ENCODE results near the gene GTPBP3. TPM values are rescaled to one million over a fixed set of nuclear protein-coding genes. Genes with fewer than 3 reads are reported as not detected.

The GTPBP3 gene
- total and polyA plus RNA-seq, 5 donors from 2014 or later, result 5.2 to 26.1 (median 8.9) TPM

DNA sequence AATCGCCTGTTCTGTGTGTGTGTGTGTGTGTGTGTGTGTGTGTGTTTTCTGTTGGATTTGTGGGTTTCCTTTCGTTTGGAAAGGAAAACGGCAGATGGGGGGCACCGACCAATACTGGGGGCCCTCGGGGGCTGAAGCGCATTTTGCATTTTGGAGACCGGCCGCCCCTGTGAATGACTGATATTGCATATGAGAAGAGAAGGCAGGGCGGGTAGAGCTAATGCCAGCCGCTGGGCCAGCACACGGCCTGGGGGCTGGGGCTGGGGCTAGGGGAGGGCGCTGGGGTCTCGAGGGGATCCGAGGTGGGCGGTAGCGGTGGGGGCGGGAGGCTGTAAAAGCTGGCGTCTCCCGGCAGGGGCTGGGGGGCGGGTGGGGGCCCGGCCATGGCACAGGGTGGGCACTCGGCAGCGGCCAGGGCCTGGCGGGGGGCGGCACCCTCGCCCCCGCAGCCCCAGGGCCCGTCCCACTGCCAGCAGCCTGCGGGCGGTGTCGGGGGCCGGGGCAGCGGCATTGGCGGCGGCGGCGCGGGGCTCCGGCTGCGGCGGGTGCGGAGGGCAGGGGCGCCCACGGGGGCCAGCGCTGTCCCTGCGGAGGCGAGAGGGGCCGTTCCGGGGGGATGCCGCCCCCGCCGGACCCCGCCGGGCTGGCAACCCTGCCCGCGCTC lies 13.9 kb upstream of the GTPBP3 start:
- DNase-seq (no peak), ATAC-seq (ENCODE audit: low read depth in 2 of 2) (no peak)
- Histone ChIP-seq H3K36me3 (ENCODE audit: control insufficient read depth, insufficient read depth, low read length) (peaks cover 19% of the 10 kb centered on the region), H3K4me1 (ENCODE audit: control insufficient read depth, insufficient read depth, low read length, poor library complexity, severe bottlenecking) (peaks cover 13% of the 10 kb centered on the region), H3K27me3 (ENCODE audit: control insufficient read depth, insufficient read depth, low read length) (no peaks in the 10 kb centered on the region), H3K4me3 (ENCODE audit: low read depth, low read length) (no peak overlapping the region), H3K9me3 (ENCODE audit: control insufficient read depth in 2 of 2, low read length in 2 of 2) (no peaks in the 10 kb centered on the region), H3K27ac (ENCODE audit: insufficient read depth, low read length, poor library complexity, severe bottlenecking) (no peak overlapping the region)
- Mint-ChIP-seq H3K27ac (no peak overlapping the region), H3K4me3 (peak overlapping the region in 1 of 4 donors; percentile 26), H3K27me3 (no peaks in the 10 kb centered on the region), H3K4me1 (peaks cover 0 to 11% (median 5%) of the 10 kb centered on the region in 4 donors), H3K9me3 (no peaks in the 10 kb centered on the region), H3K36me3 (peaks cover 5% of the 10 kb centered on the region)

DNA sequence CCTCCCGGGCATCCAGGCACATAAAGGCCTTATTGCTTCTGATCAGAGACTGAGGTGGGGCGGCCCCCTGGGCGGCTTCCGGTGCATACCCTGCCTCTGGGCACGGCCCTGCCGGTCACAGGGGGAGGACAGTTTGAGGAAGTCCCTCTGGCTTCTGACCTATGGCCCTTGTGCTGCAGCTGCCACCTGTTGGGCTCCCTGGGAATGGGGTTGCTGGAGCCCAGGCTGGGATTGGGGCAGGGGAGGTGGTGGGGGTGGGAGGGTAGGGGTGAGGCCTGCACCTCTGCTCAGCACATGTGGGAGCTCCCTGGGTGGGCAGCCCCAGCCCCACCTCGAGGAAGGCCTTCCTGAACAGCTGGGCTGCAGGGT lies 13.4 kb upstream of the GTPBP3 start:
- Histone ChIP-seq H3K27ac (ENCODE audit: insufficient read depth, low read length, poor library complexity, severe bottlenecking) (no peak overlapping the region), H3K4me3 (ENCODE audit: low read depth, low read length) (no peak overlapping the region), H3K4me1 (ENCODE audit: control insufficient read depth, insufficient read depth, low read length, poor library complexity, severe bottlenecking) (peaks cover 17% of the 10 kb centered on the region), H3K36me3 (ENCODE audit: control insufficient read depth, insufficient read depth, low read length) (peaks cover 15% of the 10 kb centered on the region), H3K27me3 (ENCODE audit: control insufficient read depth, insufficient read depth, low read length) (no peaks in the 10 kb centered on the region), H3K9me3 (ENCODE audit: control insufficient read depth in 2 of 2, low read length in 2 of 2) (no peaks in the 10 kb centered on the region)
- Mint-ChIP-seq H3K27ac (no peak overlapping the region), H3K4me1 (peaks cover 0 to 11% (median 5%) of the 10 kb centered on the region in 4 donors), H3K27me3 (no peaks in the 10 kb centered on the region), H3K4me3 (no peak overlapping the region), H3K36me3 (peaks cover 5% of the 10 kb centered on the region), H3K9me3 (no peaks in the 10 kb centered on the region)
- peak in 1 of 2 donors; percentile 34 for ATAC-seq (ENCODE audit: low read depth in 2 of 2)
- peak in 1 of 3 donors; percentile 45 for DNase-seq

DNA sequence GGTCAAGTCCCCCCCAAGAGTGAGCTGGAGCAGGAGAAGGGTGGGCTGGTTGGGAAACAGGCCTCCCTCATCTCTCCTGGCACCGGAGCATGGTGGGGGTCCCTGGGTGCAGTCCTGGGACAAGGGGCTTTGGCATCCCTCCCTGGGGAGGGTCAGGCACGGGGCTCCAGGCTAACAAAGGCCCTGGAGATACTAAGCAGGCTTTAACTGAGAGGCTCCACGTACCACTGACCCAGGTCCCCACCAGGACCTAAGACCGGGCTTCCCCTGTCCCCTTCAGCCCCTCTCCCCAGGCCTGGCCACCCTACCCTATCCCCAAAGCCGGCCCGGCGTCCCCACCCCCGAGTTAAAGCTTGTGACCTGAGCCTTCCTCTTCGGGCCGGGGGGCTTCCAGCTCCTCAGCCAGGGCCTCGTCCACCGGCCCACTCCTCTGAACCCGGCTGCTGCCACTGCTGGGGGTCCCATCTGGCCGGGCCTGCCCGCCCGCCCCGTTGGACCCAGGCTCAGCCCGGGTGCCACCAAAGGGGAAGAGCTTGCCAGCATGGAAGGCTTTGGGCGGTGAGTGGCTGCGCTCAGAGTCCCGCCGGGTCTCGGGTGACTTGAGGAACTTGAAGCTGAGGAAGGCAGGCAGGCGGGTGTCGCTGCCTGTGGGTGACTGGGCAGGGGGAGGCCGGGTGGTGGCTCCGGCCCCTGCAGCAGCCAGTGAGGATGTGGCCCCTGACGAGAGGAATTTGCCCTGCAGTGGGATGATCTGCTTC lies 12.8 kb upstream of the GTPBP3 start:
- H3K27me3 ChIP-seq (ENCODE audit: control insufficient read depth, insufficient read depth, low read length), result no peaks in the 10 kb centered on the region
- DNase-seq, result no peak
- Mint-ChIP-seq H3K9me3 (no peaks in the 10 kb centered on the region), H3K4me3 (peak overlapping the region in 1 of 4 donors; percentile 1), H3K27me3 (no peaks in the 10 kb centered on the region), H3K4me1 (peaks cover 0 to 11% (median 5%) of the 10 kb centered on the region in 4 donors), H3K27ac (no peak overlapping the region), H3K36me3 (peaks cover 5% of the 10 kb centered on the region)
- ATAC-seq (ENCODE audit: low read depth in 2 of 2), result no peak
- H3K4me3 ChIP-seq (ENCODE audit: low read depth, low read length), result no peak overlapping the region
- H3K36me3 ChIP-seq (ENCODE audit: control insufficient read depth, insufficient read depth, low read length), result peaks cover 11% of the 10 kb centered on the region
- H3K4me1 ChIP-seq (ENCODE audit: control insufficient read depth, insufficient read depth, low read length, poor library complexity, severe bottlenecking), result peaks cover 23% of the 10 kb centered on the region
- H3K27ac ChIP-seq (ENCODE audit: insufficient read depth, low read length, poor library complexity, severe bottlenecking), result no peak overlapping the region
- H3K9me3 ChIP-seq (ENCODE audit: control insufficient read depth in 2 of 2, low read length in 2 of 2), result no peaks in the 10 kb centered on the region

DNA sequence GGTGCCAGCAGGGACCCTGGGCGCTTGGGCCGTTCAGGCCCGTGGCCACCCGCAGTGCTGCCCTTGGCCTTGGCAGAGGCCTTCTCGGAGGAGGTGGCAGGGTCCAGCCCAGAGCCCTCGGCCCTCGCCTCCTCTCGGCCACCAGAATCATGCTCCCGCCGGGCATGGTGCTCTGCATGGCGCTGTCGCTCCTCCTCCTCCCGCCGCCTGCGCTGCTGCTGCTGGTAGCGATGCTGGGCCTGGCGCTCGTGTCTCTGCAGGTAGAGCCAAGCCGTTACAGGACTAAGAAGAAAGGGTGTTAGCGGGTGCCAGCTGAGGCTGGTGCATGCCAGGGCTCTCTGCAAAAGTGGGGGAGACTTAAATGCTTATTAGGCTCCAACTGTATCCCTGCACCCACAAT lies 12.2 kb upstream of the GTPBP3 start:
- Histone ChIP-seq H3K27me3 (ENCODE audit: control insufficient read depth, insufficient read depth, low read length) (no peaks in the 10 kb centered on the region), H3K36me3 (ENCODE audit: control insufficient read depth, insufficient read depth, low read length) (peaks cover 8% of the 10 kb centered on the region), H3K4me1 (ENCODE audit: control insufficient read depth, insufficient read depth, low read length, poor library complexity, severe bottlenecking) (peaks cover 26% of the 10 kb centered on the region), H3K27ac (ENCODE audit: insufficient read depth, low read length, poor library complexity, severe bottlenecking) (no peak overlapping the region), H3K4me3 (ENCODE audit: low read depth, low read length) (no peak overlapping the region), H3K9me3 (ENCODE audit: control insufficient read depth in 2 of 2, low read length in 2 of 2) (no peaks in the 10 kb centered on the region)
- Mint-ChIP-seq H3K4me3 (peak overlapping the region in 2 of 4 donors; percentile 32 to 58), H3K36me3 (peaks cover 5% of the 10 kb centered on the region), H3K27ac (no peak overlapping the region), H3K27me3 (no peaks in the 10 kb centered on the region), H3K4me1 (peaks cover 0 to 11% (median 5%) of the 10 kb centered on the region in 4 donors), H3K9me3 (no peaks in the 10 kb centered on the region)
- no peak for ATAC-seq (ENCODE audit: low read depth in 2 of 2)
- DNase-seq, result no peak

DNA sequence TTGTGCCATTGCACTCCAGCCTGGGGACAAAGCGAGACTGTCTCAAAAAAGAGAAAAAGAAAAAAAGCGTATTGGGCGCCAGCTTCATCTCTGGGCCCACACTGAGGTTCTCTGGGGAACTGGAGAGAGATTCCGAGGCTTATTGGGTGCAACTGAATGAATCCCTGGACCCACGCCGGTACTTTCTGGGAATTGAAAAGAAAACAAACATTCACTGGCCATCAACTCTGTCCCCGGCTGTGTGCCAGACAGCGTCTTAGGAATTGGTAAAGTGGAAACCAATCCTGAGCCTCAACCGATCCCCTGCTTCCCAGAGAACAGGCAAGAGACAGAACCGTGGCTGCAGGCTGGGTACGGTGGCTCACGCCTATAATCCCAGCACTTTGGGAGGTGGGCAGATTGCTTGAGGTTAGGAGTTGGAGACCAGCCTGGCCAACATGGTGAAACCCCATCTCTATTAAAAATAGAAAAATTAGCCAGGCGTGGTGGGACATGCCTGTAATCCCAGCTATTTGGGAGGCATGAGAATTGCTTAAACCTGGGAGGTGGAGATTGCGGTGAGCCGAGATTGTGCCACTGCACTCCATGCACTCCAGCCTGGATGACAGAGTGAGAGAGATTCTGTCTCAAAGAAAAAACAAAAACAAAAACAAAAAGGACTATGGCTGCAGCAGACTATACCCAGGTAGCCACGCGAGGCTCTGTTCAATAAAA lies 11.3 kb upstream of the GTPBP3 start:
- Mint-ChIP-seq H3K27ac (no peak overlapping the region), H3K9me3 (no peaks in the 10 kb centered on the region), H3K4me1 (peaks cover 0 to 18% (median 5%) of the 10 kb centered on the region in 4 donors), H3K27me3 (peaks cover 6% of the 10 kb centered on the region), H3K4me3 (peak overlapping the region in 3 of 4 donors; percentile 9 to 73 (median 68)), H3K36me3 (peaks cover 5% of the 10 kb centered on the region)
- ATAC-seq (ENCODE audit: low read depth in 2 of 2) (no peak), DNase-seq (no peak)
- Histone ChIP-seq H3K4me1 (ENCODE audit: control insufficient read depth, insufficient read depth, low read length, poor library complexity, severe bottlenecking) (peaks cover 26% of the 10 kb centered on the region), H3K36me3 (ENCODE audit: control insufficient read depth, insufficient read depth, low read length) (no peaks in the 10 kb centered on the region), H3K4me3 (ENCODE audit: low read depth, low read length) (no peak overlapping the region), H3K9me3 (ENCODE audit: control insufficient read depth in 2 of 2, low read length in 2 of 2) (no peaks in the 10 kb centered on the region), H3K27ac (ENCODE audit: insufficient read depth, low read length, poor library complexity, severe bottlenecking) (no peak overlapping the region), H3K27me3 (ENCODE audit: control insufficient read depth, insufficient read depth, low read length) (no peaks in the 10 kb centered on the region)

DNA sequence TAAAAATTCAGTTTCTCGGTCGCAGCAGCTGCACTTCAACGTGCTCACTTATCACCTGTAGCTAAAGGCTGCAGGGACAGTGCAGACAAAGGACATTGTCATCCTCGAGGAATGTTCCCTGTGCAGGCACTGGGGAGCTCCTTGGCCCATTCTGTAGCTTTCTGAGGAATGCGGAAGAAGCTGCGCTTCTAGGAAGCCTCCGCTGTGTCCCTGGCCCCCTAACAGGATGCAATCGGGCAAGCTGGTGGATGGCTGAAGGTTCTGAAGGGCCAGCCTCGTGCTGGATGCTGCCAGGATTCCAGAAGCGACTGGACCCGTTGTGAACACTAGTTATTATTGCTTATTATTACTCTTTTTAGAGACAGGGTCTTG lies 10.8 kb upstream of the GTPBP3 start:
- Histone ChIP-seq H3K36me3 (ENCODE audit: control insufficient read depth, insufficient read depth, low read length) (no peaks in the 10 kb centered on the region), H3K4me3 (ENCODE audit: low read depth, low read length) (no peak overlapping the region), H3K4me1 (ENCODE audit: control insufficient read depth, insufficient read depth, low read length, poor library complexity, severe bottlenecking) (peaks cover 26% of the 10 kb centered on the region), H3K27me3 (ENCODE audit: control insufficient read depth, insufficient read depth, low read length) (no peaks in the 10 kb centered on the region), H3K9me3 (ENCODE audit: control insufficient read depth in 2 of 2, low read length in 2 of 2) (no peaks in the 10 kb centered on the region), H3K27ac (ENCODE audit: insufficient read depth, low read length, poor library complexity, severe bottlenecking) (no peak overlapping the region)
- Mint-ChIP-seq H3K4me3 (peak overlapping the region; percentile 44 to 75 (median 70)), H3K27ac (no peak overlapping the region), H3K36me3 (peaks cover 5% of the 10 kb centered on the region), H3K9me3 (no peaks in the 10 kb centered on the region), H3K4me1 (peaks cover 0 to 18% (median 5%) of the 10 kb centered on the region in 4 donors), H3K27me3 (peaks cover 6% of the 10 kb centered on the region)
- ATAC-seq (ENCODE audit: low read depth in 2 of 2), result no peak
- no peak for DNase-seq

DNA sequence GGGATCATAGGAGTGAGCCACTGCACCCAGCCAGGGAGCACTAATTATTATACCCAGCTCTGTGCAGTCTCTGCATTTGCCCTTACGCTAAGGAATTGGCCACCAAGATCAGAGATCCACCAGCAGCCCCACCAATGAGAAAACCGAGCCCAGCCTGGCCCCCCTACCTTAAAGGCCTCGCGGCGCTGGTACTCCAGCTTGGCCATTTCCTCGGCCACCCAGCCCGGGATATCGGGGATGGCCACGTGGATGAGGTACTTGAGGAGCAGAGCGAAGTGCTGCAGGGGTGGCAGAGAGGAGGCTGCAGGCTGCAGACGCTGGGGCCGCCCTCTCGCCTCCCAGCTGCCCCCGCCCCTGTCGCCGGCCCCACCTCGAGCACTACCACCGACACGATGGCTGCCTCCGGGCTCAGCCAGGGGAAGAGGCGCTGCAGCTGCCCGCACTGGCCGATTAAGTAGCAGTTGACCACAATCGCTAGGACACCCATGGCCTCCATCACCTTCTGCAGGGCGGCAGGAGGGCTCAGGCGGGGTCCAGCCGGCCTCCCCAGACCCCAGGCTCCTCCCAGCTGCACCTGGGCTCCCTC lies 10.2 kb upstream of the GTPBP3 start:
- no peak for DNase-seq
- no peaks in the 10 kb centered on the region for H3K27me3 ChIP-seq (ENCODE audit: control insufficient read depth, insufficient read depth, low read length)
- no peaks in the 10 kb centered on the region for H3K9me3 ChIP-seq (ENCODE audit: control insufficient read depth in 2 of 2, low read length in 2 of 2)
- H3K4me3 Mint-ChIP-seq, result peak overlapping the region; percentile 44 to 75 (median 70)
- H3K9me3 Mint-ChIP-seq, result no peaks in the 10 kb centered on the region
- peaks cover 26% of the 10 kb centered on the region for H3K4me1 ChIP-seq (ENCODE audit: control insufficient read depth, insufficient read depth, low read length, poor library complexity, severe bottlenecking)
- H3K27ac Mint-ChIP-seq, result no peak overlapping the region
- H3K36me3 ChIP-seq (ENCODE audit: control insufficient read depth, insufficient read depth, low read length), result no peaks in the 10 kb centered on the region
- no peak overlapping the region for H3K4me3 ChIP-seq (ENCODE audit: low read depth, low read length)
- ATAC-seq (ENCODE audit: low read depth in 2 of 2), result no peak
- peaks cover 5% of the 10 kb centered on the region for H3K36me3 Mint-ChIP-seq
- H3K4me1 Mint-ChIP-seq, result peaks cover 0 to 18% (median 5%) of the 10 kb centered on the region in 4 donors
- H3K27me3 Mint-ChIP-seq, result peaks cover 6% of the 10 kb centered on the region
- no peak overlapping the region for H3K27ac ChIP-seq (ENCODE audit: insufficient read depth, low read length, poor library complexity, severe bottlenecking)

Data from CD4-positive, CD25-positive, alpha-beta regulatory T cell (primary cell).